ENCODE results near the gene IGF1R.

DNA sequence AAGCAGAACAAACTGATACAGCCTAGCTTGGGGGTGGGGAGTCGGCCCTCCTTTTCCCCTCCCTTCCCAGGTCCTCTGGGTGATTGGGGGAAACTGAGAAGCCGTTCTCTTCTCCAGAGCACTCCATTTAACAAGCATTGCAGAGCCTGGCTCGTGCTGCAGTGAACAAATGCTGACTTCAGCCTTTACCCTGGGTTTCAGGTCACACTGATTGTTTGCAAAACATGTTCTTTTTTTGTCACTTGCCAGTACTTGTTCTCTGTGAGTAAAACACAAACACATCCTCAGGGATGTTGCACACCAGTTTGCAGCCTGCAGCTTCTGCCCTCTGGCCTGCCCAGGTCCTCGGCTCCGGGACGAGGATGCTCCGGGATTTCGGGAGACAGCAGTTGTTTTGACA lies 226.4 kb downstream of the IGF1R start:
- TF ChIP-seq, protein P1, sequence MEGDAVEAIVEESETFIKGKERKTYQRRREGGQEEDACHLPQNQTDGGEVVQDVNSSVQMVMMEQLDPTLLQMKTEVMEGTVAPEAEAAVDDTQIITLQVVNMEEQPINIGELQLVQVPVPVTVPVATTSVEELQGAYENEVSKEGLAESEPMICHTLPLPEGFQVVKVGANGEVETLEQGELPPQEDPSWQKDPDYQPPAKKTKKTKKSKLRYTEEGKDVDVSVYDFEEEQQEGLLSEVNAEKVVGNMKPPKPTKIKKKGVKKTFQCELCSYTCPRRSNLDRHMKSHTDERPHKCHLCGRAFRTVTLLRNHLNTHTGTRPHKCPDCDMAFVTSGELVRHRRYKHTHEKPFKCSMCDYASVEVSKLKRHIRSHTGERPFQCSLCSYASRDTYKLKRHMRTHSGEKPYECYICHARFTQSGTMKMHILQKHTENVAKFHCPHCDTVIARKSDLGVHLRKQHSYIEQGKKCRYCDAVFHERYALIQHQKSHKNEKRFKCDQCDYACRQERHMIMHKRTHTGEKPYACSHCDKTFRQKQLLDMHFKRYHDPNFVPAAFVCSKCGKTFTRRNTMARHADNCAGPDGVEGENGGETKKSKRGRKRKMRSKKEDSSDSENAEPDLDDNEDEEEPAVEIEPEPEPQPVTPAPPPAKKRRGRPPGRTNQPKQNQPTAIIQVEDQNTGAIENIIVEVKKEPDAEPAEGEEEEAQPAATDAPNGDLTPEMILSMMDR (conservative IDR thresholded peaks at IDR 0.05 in 1 of 2, IDR thresholded peaks at IDR 0.05 in 1 of 2; ENCODE audit: extremely low read depth in 1 of 2, insufficient read depth in 1 of 2, low read depth in 1 of 2, low read length in 2 of 2) = no peak
- TF ChIP-seq EZH2 (IDR thresholded peaks at IDR 0.05; ENCODE audit: borderline replicate concordance, low read length) = no peak

Data from mammary epithelial cell (primary cell).